Liver (tissue), 9 donors: ENCODE results near the gene NAXE. TPM values are rescaled to one million over a fixed set of nuclear protein-coding genes. Genes with fewer than 3 reads are reported as not detected.

ENCODE experiments used
- DNase-seq: peaks from one replicate; pipeline ENCODE4 v3.0.0-alpha.2; 2017; ENCODE audit warnings: low spot score
- H3K27ac ChIP-seq, 2 donors: one replicate each; pipeline ENCODE4 v1.7.0; 2013; ENCODE audit warnings: inconsistent platforms in 2 of 2, low read length in 2 of 2, control low read depth in 1 of 2, low read depth in 1 of 2, mild to moderate bottlenecking in 1 of 2
- H3K27me3 ChIP-seq, 4 donors: one replicate each; pipeline versions ENCODE4 v1.6.1 to v1.7.0; 2013; ENCODE audit warnings: low read length in 3 of 4, inconsistent platforms in 1 of 4, mild to moderate bottlenecking in 1 of 4, moderate library complexity in 1 of 4; ENCODE audit not compliant: control insufficient read depth in 4 of 4, insufficient read depth in 4 of 4
- H3K36me3 ChIP-seq, 4 donors: one replicate each; pipeline versions ENCODE4 v1.6.1 to v1.7.0; 2013; ENCODE audit warnings: low read length in 3 of 4, mild to moderate bottlenecking in 3 of 4, low read depth in 1 of 4, moderate library complexity in 1 of 4; ENCODE audit not compliant: control insufficient read depth in 4 of 4, insufficient read depth in 3 of 4
- H3K4me1 ChIP-seq, 4 donors: one replicate each; pipeline versions ENCODE4 v1.6.1 to v1.7.0; 2013; ENCODE audit warnings: low read length in 3 of 4, mild to moderate bottlenecking in 3 of 4, moderate library complexity in 1 of 4; ENCODE audit not compliant: control insufficient read depth in 4 of 4, insufficient read depth in 4 of 4
- H3K4me3 ChIP-seq, 3 donors: one replicate each; pipeline versions ENCODE4 v1.6.1 to v1.7.0; 2013; ENCODE audit warnings: low read length in 3 of 3, control low read depth in 1 of 3, low read depth in 1 of 3, mild to moderate bottlenecking in 1 of 3
- H3K9ac ChIP-seq, 2 donors: one replicate each; pipeline ENCODE4 v1.7.0; 2013; ENCODE audit warnings: low read length in 2 of 2, mild to moderate bottlenecking in 2 of 2, moderate library complexity in 2 of 2, control low read depth in 1 of 2, low read depth in 1 of 2
- H3K9me3 ChIP-seq, 4 donors: one replicate each; pipeline versions ENCODE4 v1.6.1 to v1.7.0; 2013; ENCODE audit warnings: low read length in 3 of 4; ENCODE audit not compliant: control insufficient read depth in 4 of 4
- EGR1 ChIP-seq, 2 donors: IDR thresholded peaks; 2 replicates each; pipeline ENCODE4 v1.6.1; 2016 to 2018; ENCODE audit warnings: antibody characterized with exemption in 2 of 2, low read depth in 2 of 2
- FOXA1 ChIP-seq: IDR thresholded peaks from 2 replicates; pipeline ENCODE4 v1.6.1; 2016; ENCODE audit warnings: antibody characterized with exemption
- FOXA2 ChIP-seq: IDR thresholded peaks from 2 replicates; pipeline ENCODE4 v1.6.1; 2016; ENCODE audit warnings: antibody characterized with exemption
- GABPA ChIP-seq, 2 donors: IDR thresholded peaks in 1 of 2; conservative IDR thresholded peaks in 1 of 2; 2 replicates each; pipeline ENCODE4 v1.6.1; 2016; ENCODE audit warnings: antibody characterized with exemption in 2 of 2, mild to moderate bottlenecking in 1 of 2, moderate library complexity in 1 of 2
- HNF4A ChIP-seq, 2 donors: conservative IDR thresholded peaks; 2 replicates each; pipeline ENCODE4 v1.6.1; 2016; ENCODE audit warnings: antibody characterized with exemption in 2 of 2, mild to moderate bottlenecking in 2 of 2
- HNF4G ChIP-seq: IDR thresholded peaks from 2 replicates; pipeline ENCODE4 v1.6.1; 2016; ENCODE audit warnings: antibody characterized with exemption
- JUND ChIP-seq, 2 donors: IDR thresholded peaks; 2 replicates each; pipeline ENCODE4 v1.6.1; 2016; ENCODE audit warnings: antibody characterized with exemption in 2 of 2
- NR2F2 ChIP-seq: IDR thresholded peaks from 2 replicates; pipeline ENCODE4 v1.6.1; 2016; ENCODE audit warnings: antibody characterized with exemption
- RAD21 ChIP-seq, 2 donors: IDR thresholded peaks; 2 replicates each; pipeline ENCODE4 v1.6.1; 2016; ENCODE audit warnings: antibody characterized with exemption in 2 of 2, mild to moderate bottlenecking in 2 of 2
- RXRA ChIP-seq, 2 donors: IDR thresholded peaks; 2 replicates each; pipeline ENCODE4 v1.6.1; 2017 to 2018; ENCODE audit warnings: antibody characterized with exemption in 2 of 2, mild to moderate bottlenecking in 1 of 2
- SP1 ChIP-seq: IDR thresholded peaks from 2 replicates; pipeline ENCODE4 v1.6.1; 2018; ENCODE audit warnings: antibody characterized with exemption, mild to moderate bottlenecking
- TAF1 ChIP-seq: conservative IDR thresholded peaks from 2 replicates; pipeline ENCODE4 v1.6.1; 2016; ENCODE audit warnings: antibody characterized with exemption, mild to moderate bottlenecking
- YY1 ChIP-seq: IDR thresholded peaks from 2 replicates; pipeline ENCODE4 v1.6.1; 2016; ENCODE audit warnings: antibody characterized with exemption, mild to moderate bottlenecking
- WGBS: extraction: QIAGEN DNeasy Blood & Tissue Kit; methylation state at CpG from one replicate; pipeline ENCODE4 v1.1.7; 2013; 5-methylcytosine and 5-hydroxymethylcytosine counted together
- polyA plus RNA-seq, 2 donors: library from polyadenylated mRNA; stranded (reverse) in 1 of 2; unstranded in 1 of 2; fragments of 200-250 nt in 1 of 2; fragments of >200 nt in 1 of 2; fragmentation: Nextera tagmentation in 1 of 2; extraction: Ambion mirVana in 1 of 2; gene quantifications; one replicate each; pipeline versions ENCODE4 v1.2.1 to v1.2.3, GENCODE V29; 2013 to 2015
- total RNA-seq, 2 donors: library from RNA; depleted of rRNA; stranded (reverse); fragments of >200 nt; gene quantifications; one replicate each; pipeline ENCODE4 v1.2.3, GENCODE V29; 2014
- TF ChIP-seq, protein P1 (sequence below): IDR thresholded peaks from 2 replicates; pipeline ENCODE4 v1.6.1; 2016; ENCODE audit warnings: antibody characterized with exemption
- TF ChIP-seq, protein P2 (sequence below): IDR thresholded peaks from 2 replicates; pipeline ENCODE4 v1.6.1; 2016; ENCODE audit warnings: antibody characterized with exemption
- TF ChIP-seq, protein P3 (sequence below): IDR thresholded peaks from 2 replicates; pipeline ENCODE4 v1.6.1; 2016; ENCODE audit warnings: antibody characterized with exemption
- TF ChIP-seq, protein P4 (sequence below): IDR thresholded peaks from 2 replicates; pipeline ENCODE4 v1.6.1; 2016; ENCODE audit warnings: antibody characterized with exemption, mild to moderate bottlenecking
- TF ChIP-seq, protein P5 (sequence below): fragments of 150-350 bp; IDR thresholded peaks from 2 replicates; pipeline ENCODE4 v1.5.1; 2017; ENCODE audit warnings: improper control_type of control experiment, low read depth, low read length; ENCODE audit not compliant: missing input control
- donor health status: healthy.
- donor health status: healthy.
- donor health status: healthy.
- donor health status: healthy.
- donor health status: healthy.

Gene NAXE
- total and polyA plus RNA-seq, 4 donors: 20.6 to 73.8 (median 46.9) TPM

GRCh38 chr1:156571919-156572662 lies 19.5 kb upstream of the NAXE start, which contains the start of gene IQGAP3:
IQGAP3 (minus strand) TSS chr1:156572565; CDS start chr1:156572529, 36 bp downstream.
- H3K4me1 ChIP-seq: peaks cover 4 to 11% (median 6%) of the 10 kb centered on the region in 4 donors
- no peak within 1 kb of the TSS for H3K27ac ChIP-seq
- H3K9ac ChIP-seq: no peak within 1 kb of the TSS
- peaks cover 0 to 3% (median 0%) of the 10 kb centered on the region in 4 donors for H3K27me3 ChIP-seq
- DNase-seq: peak; percentile 85
- no peaks in the 10 kb centered on the region for H3K36me3 ChIP-seq
- 2% methylated on average over 38 of the region's 38 CpGs for WGBS
- H3K4me3 ChIP-seq: peak within 1 kb of the TSS in 2 of 3 donors; percentile 21 to 29
- peak; percentile 31 for TF ChIP-seq YY1
- TF ChIP-seq, protein P1, sequence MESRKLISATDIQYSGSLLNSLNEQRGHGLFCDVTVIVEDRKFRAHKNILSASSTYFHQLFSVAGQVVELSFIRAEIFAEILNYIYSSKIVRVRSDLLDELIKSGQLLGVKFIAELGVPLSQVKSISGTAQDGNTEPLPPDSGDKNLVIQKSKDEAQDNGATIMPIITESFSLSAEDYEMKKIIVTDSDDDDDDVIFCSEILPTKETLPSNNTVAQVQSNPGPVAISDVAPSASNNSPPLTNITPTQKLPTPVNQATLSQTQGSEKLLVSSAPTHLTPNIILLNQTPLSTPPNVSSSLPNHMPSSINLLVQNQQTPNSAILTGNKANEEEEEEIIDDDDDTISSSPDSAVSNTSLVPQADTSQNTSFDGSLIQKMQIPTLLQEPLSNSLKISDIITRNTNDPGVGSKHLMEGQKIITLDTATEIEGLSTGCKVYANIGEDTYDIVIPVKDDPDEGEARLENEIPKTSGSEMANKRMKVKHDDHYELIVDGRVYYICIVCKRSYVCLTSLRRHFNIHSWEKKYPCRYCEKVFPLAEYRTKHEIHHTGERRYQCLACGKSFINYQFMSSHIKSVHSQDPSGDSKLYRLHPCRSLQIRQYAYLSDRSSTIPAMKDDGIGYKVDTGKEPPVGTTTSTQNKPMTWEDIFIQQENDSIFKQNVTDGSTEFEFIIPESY: no peak
- TF ChIP-seq EGR1 (IDR thresholded peaks at IDR 0.05; ENCODE audit: low read depth in 2 of 2): no peak
- TF ChIP-seq RXRA (IDR thresholded peaks at IDR 0.05): no peak
- TF ChIP-seq FOXA1: no peak
- TF ChIP-seq, protein P2, sequence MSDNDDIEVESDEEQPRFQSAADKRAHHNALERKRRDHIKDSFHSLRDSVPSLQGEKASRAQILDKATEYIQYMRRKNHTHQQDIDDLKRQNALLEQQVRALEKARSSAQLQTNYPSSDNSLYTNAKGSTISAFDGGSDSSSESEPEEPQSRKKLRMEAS: no peak
- TF ChIP-seq, protein P3, sequence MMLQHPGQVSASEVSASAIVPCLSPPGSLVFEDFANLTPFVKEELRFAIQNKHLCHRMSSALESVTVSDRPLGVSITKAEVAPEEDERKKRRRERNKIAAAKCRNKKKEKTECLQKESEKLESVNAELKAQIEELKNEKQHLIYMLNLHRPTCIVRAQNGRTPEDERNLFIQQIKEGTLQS: no peak
- no peak for TF ChIP-seq JUND (IDR thresholded peaks at IDR 0.05)
- TF ChIP-seq, protein P4, sequence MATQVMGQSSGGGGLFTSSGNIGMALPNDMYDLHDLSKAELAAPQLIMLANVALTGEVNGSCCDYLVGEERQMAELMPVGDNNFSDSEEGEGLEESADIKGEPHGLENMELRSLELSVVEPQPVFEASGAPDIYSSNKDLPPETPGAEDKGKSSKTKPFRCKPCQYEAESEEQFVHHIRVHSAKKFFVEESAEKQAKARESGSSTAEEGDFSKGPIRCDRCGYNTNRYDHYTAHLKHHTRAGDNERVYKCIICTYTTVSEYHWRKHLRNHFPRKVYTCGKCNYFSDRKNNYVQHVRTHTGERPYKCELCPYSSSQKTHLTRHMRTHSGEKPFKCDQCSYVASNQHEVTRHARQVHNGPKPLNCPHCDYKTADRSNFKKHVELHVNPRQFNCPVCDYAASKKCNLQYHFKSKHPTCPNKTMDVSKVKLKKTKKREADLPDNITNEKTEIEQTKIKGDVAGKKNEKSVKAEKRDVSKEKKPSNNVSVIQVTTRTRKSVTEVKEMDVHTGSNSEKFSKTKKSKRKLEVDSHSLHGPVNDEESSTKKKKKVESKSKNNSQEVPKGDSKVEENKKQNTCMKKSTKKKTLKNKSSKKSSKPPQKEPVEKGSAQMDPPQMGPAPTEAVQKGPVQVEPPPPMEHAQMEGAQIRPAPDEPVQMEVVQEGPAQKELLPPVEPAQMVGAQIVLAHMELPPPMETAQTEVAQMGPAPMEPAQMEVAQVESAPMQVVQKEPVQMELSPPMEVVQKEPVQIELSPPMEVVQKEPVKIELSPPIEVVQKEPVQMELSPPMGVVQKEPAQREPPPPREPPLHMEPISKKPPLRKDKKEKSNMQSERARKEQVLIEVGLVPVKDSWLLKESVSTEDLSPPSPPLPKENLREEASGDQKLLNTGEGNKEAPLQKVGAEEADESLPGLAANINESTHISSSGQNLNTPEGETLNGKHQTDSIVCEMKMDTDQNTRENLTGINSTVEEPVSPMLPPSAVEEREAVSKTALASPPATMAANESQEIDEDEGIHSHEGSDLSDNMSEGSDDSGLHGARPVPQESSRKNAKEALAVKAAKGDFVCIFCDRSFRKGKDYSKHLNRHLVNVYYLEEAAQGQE: no peak
- no peak for TF ChIP-seq HNF4G
- no peak for TF ChIP-seq HNF4A (conservative IDR thresholded peaks at IDR 0.05)
- TF ChIP-seq, protein P5, sequence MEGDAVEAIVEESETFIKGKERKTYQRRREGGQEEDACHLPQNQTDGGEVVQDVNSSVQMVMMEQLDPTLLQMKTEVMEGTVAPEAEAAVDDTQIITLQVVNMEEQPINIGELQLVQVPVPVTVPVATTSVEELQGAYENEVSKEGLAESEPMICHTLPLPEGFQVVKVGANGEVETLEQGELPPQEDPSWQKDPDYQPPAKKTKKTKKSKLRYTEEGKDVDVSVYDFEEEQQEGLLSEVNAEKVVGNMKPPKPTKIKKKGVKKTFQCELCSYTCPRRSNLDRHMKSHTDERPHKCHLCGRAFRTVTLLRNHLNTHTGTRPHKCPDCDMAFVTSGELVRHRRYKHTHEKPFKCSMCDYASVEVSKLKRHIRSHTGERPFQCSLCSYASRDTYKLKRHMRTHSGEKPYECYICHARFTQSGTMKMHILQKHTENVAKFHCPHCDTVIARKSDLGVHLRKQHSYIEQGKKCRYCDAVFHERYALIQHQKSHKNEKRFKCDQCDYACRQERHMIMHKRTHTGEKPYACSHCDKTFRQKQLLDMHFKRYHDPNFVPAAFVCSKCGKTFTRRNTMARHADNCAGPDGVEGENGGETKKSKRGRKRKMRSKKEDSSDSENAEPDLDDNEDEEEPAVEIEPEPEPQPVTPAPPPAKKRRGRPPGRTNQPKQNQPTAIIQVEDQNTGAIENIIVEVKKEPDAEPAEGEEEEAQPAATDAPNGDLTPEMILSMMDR: no peak
- no peak for TF ChIP-seq FOXA2
- TF ChIP-seq RAD21 (IDR thresholded peaks at IDR 0.05): peak in 1 of 2 donors; percentile 14
- no peak for TF ChIP-seq TAF1
- no peak for TF ChIP-seq NR2F2
- peak; percentile 12 to 85 for TF ChIP-seq GABPA (IDR thresholded peaks at IDR 0.05 in 1 of 2, conservative IDR thresholded peaks at IDR 0.05 in 1 of 2)
- TF ChIP-seq SP1: no peak
- no peaks in the 10 kb centered on the region for H3K9me3 ChIP-seq
